ENCODE measurements around the gene RNMT.

RNMT gene

GRCh38 chr18:13810950-13811485 lies 84.5 kb downstream of the RNMT start:
- Histone ChIP-seq H3K4me3 (no peak overlapping the region), H3K27ac (no peak overlapping the region)
- DNase-seq (ENCODE audit: low spot score) = no peak
- no peak for TF ChIP-seq CTCF (IDR thresholded peaks at IDR 0.05)

GRCh38 chr18:13811993-13812392 lies 85.5 kb downstream of the RNMT start:
- TF ChIP-seq CTCF (IDR thresholded peaks at IDR 0.05) = no peak
- DNase-seq (ENCODE audit: low spot score) = no peak
- no peak overlapping the region for H3K4me3 ChIP-seq
- H3K27ac ChIP-seq = no peak overlapping the region

GRCh38 chr18:13813271-13813849 lies 86.9 kb downstream of the RNMT start:
- peak; percentile 77 for TF ChIP-seq CTCF (IDR thresholded peaks at IDR 0.05)
- H3K4me3 ChIP-seq = no peak overlapping the region
- H3K27ac ChIP-seq = no peak overlapping the region
- DNase-seq (ENCODE audit: low spot score) = no peak

Measured in coronary artery (tissue), 2 donors.